Bronchial epithelial cell (primary cell): ENCODE data around the gene CA5A. TPM values are rescaled to one million over a fixed set of nuclear protein-coding genes. Genes with fewer than 3 reads are reported as not detected.

Experiments
- DNase-seq: peaks from one replicate; pipeline ENCODE4 v3.0.0-alpha.2; 2010; ENCODE audit warnings: low read depth
- FAIRE-seq: peaks from 2 replicates; lab custom pipeline; 2011; peaks lifted over from hg19 to GRCh38; lab: Jason Lieb, UNC
- H3K27me3 ChIP-seq: 2 replicates; pipeline ENCODE4 v1.5.1; 2011; ENCODE audit warnings: low read length; ENCODE audit not compliant: control insufficient read depth, insufficient read depth
- H3K36me3 ChIP-seq: 2 replicates; pipeline ENCODE4 v1.5.1; 2011; ENCODE audit warnings: low read length; ENCODE audit not compliant: control insufficient read depth, insufficient read depth
- H3K4me3 ChIP-seq: 2 replicates; pipeline ENCODE4 v1.5.1; 2011; ENCODE audit warnings: mild to moderate bottlenecking, low read depth, low read length, control low read depth
- CTCF ChIP-seq: IDR thresholded peaks from 2 replicates; pipeline ENCODE4 v1.5.1; 2011; ENCODE audit warnings: mild to moderate bottlenecking, moderate library complexity, low read length, control low read depth, inconsistent platforms; ENCODE audit not compliant: insufficient read depth, severe bottlenecking
- total RNA-seq: library from RNA; depleted of rRNA; stranded (reverse); fragments of >200 nt; gene quantifications from 2 replicates; pipeline ENCODE4 v1.2.1, GENCODE V29; 2014

CA5A gene
- total RNA-seq, 1 donor from 2014 or later: not detected

GRCh38 chr16:87847467-87847784, 88.9 kb downstream of the CA5A start:
- H3K4me3 ChIP-seq: no peak overlapping the region
- peaks cover 80% of the 10 kb centered on the region for H3K36me3 ChIP-seq
- DNase-seq (no peak), FAIRE-seq (no peak)
- TF ChIP-seq CTCF: no peak
- no peaks in the 10 kb centered on the region for H3K27me3 ChIP-seq

GRCh38 chr16:87846705-87847466, 89.4 kb downstream of the CA5A start:
- Histone ChIP-seq H3K27me3 (no peaks in the 10 kb centered on the region), H3K36me3 (peaks cover 80% of the 10 kb centered on the region), H3K4me3 (no peak overlapping the region)
- TF ChIP-seq CTCF: no peak
- no peak for DNase-seq
- FAIRE-seq: no peak

- DNase-seq (no peak), FAIRE-seq (no peak)
- TF ChIP-seq CTCF: no peak
- Histone ChIP-seq H3K4me3 (no peak overlapping the region), H3K27me3 (no peaks in the 10 kb centered on the region), H3K36me3 (peaks cover 81% of the 10 kb centered on the region)
Measured at GRCh38 chr16:87845807-87846619, 90.3 kb downstream of the CA5A start.

- Histone ChIP-seq H3K27me3 (no peaks in the 10 kb centered on the region), H3K36me3 (peaks cover 81% of the 10 kb centered on the region)
- FAIRE-seq: no peak
Measured at GRCh38 chr16:87845213-87845612, 91.1 kb downstream of the CA5A start.

GRCh38 chr16:87844809-87845208, 91.5 kb downstream of the CA5A start:
- no peak for FAIRE-seq
- Histone ChIP-seq H3K4me3 (no peak overlapping the region), H3K36me3 (peaks cover 81% of the 10 kb centered on the region), H3K27me3 (no peaks in the 10 kb centered on the region)
- TF ChIP-seq CTCF: no peak
- DNase-seq: no peak

More at GRCh38 chr16:87845213-87845612, 91.1 kb downstream of the CA5A start:
- no peak for TF ChIP-seq CTCF
- no peak for DNase-seq
- no peak overlapping the region for H3K4me3 ChIP-seq
